SK-N-SH (cell line): Measurements from ENCODE around the gene VWA5B1. TPM values are rescaled to one million over a fixed set of nuclear protein-coding genes. Genes with fewer than 3 reads are reported as not detected.

Source experiments
- CTCF ChIA-PET: fragments of 300-600, 350-600 bp; formaldehyde crosslinking; extraction: SDS; loops from one replicate; lab custom pipeline; 2021; lab: Yijun Ruan, JAX
- POLR2A ChIA-PET: fragments of 350-600 bp; sonication (Branson Sonifier 250); formaldehyde crosslinking; extraction: SDS; loops from one replicate; lab custom pipeline; 2020; ENCODE audit warnings: antibody characterized with exemption, inconsistent platforms; lab: Yijun Ruan, JAX
- DNase-seq: peaks from one replicate; pipeline ENCODE4 v3.0.0; 2012
- H2AFZ ChIP-seq: fragments of 200-600 bp; sonication (generic); 2 replicates; pipeline ENCODE4 v1.8.1; 2016; ENCODE audit warnings: antibody characterized with exemption, mild to moderate bottlenecking, low read depth
- H3F3A ChIP-seq: fragments of 200-600 bp; sonication (generic); replicated peaks from 2 replicates; pipeline ENCODE3; 2016; ENCODE audit warnings: antibody characterized with exemption, mild to moderate bottlenecking; ENCODE audit not compliant: insufficient read depth
- H3K27ac ChIP-seq, 2 experiments: fragments of 200-500 bp in 1 of 2; fragments of 200-600 bp in 1 of 2; sonication (Bioruptor generic) in 1 of 2; sonication (generic), shearing (Covaris generic) in 1 of 2; 2 replicates each; pipeline versions ENCODE4 v1.5.1 to v1.6.1; 2014 to 2016; ENCODE audit warnings: low read depth in 2 of 2, inconsistent platforms in 1 of 2, low read length in 1 of 2, mild to moderate bottlenecking in 1 of 2, mixed read lengths in 1 of 2
- H3K27me3 ChIP-seq: fragments of 200-600 bp; sonication (generic), shearing (Covaris generic); 2 replicates; pipeline ENCODE4 v1.6.1; 2016; ENCODE audit warnings: mixed run types; ENCODE audit not compliant: insufficient read depth
- H3K36me3 ChIP-seq, 2 experiments: fragments of 200-500 bp in 1 of 2; fragments of 200-600 bp in 1 of 2; sonication (Bioruptor generic) in 1 of 2; sonication (generic) in 1 of 2; replicated peaks in 1 of 2; 2 replicates each; pipeline versions ENCODE3 to v1.5.1; 2014 to 2016; ENCODE audit warnings: low read length in 1 of 2, mild to moderate bottlenecking in 1 of 2; ENCODE audit not compliant: insufficient read depth in 2 of 2, control insufficient read depth in 1 of 2
- H3K4me1 ChIP-seq, 2 experiments: fragments of 200-500 bp in 1 of 2; fragments of 200-600 bp in 1 of 2; sonication (Bioruptor generic) in 1 of 2; sonication (generic), shearing (Covaris generic) in 1 of 2; 2 replicates each; pipeline versions ENCODE4 v1.5.1 to v1.6.1; 2014 to 2016; ENCODE audit warnings: low read depth in 1 of 2, low read length in 1 of 2, mixed run types in 1 of 2; ENCODE audit not compliant: insufficient read depth in 2 of 2, control insufficient read depth in 1 of 2
- H3K4me2 ChIP-seq: fragments of 200-600 bp; sonication (generic), shearing (Covaris generic); 2 replicates; pipeline ENCODE4 v1.6.1; 2017; ENCODE audit warnings: mixed run types
- H3K4me3 ChIP-seq, 2 experiments: fragments of 200-500 bp in 1 of 2; fragments of 200-600 bp in 1 of 2; sonication (Bioruptor generic) in 1 of 2; sonication (generic), shearing (Covaris generic) in 1 of 2; 2 replicates each; pipeline versions ENCODE4 v1.5.1 to v1.8.1; 2014 to 2016; ENCODE audit warnings: low read depth in 2 of 2, inconsistent platforms in 1 of 2, low read length in 1 of 2, mild to moderate bottlenecking in 1 of 2, mixed read lengths in 1 of 2, moderate library complexity in 1 of 2
- H3K79me2 ChIP-seq: fragments of 200-600 bp; sonication (generic); 2 replicates; pipeline ENCODE4 v1.8.1; 2017; ENCODE audit warnings: mild to moderate bottlenecking; ENCODE audit not compliant: insufficient read depth
- H3K9ac ChIP-seq: fragments of 200-600 bp; sonication (generic); 2 replicates; pipeline ENCODE4 v1.6.1; 2017; ENCODE audit warnings: mixed run types
- H3K9me2 ChIP-seq: fragments of 200-600 bp; sonication (generic); 2 replicates; pipeline ENCODE4 v1.6.1; 2017; ENCODE audit warnings: mixed run types
- H3K9me3 ChIP-seq: fragments of 200-600 bp; sonication (generic); 2 replicates; pipeline ENCODE4 v1.6.1; 2017; ENCODE audit warnings: mixed run types, mild to moderate bottlenecking, moderate library complexity
- H4K20me1 ChIP-seq: fragments of 200-600 bp; sonication (generic); 2 replicates; pipeline ENCODE4 v1.6.1; 2017; ENCODE audit warnings: mild to moderate bottlenecking, mixed run types; ENCODE audit not compliant: insufficient read depth
- EZH2phosphoT487 ChIP-seq: fragments of 200-600 bp; sonication (generic); IDR thresholded peaks from 2 replicates; pipeline ENCODE4 v1.6.1; 2017; ENCODE audit warnings: low read depth, mixed run types, mild to moderate bottlenecking, antibody characterized with exemption, moderate library complexity, borderline replicate concordance
- JUND ChIP-seq: IDR thresholded peaks from 2 replicates; pipeline ENCODE4 v1.4.0; 2012
- MEF2A ChIP-seq: IDR thresholded peaks from 2 replicates; pipeline ENCODE4 v1.4.0; 2012; ENCODE audit warnings: low read depth, borderline replicate concordance
- POLR2AphosphoS5 ChIP-seq: IDR thresholded peaks from 2 replicates; pipeline ENCODE4 v1.6.1; 2012; ENCODE audit warnings: low read depth, low read length
- TAF1 ChIP-seq: IDR thresholded peaks from 2 replicates; pipeline ENCODE4 v1.6.1; 2012; ENCODE audit warnings: low read depth, mild to moderate bottlenecking, low read length, moderate library complexity, borderline replicate concordance
- TEAD4 ChIP-seq: IDR thresholded peaks from 2 replicates; pipeline ENCODE4 v1.4.0; 2012; ENCODE audit warnings: mild to moderate bottlenecking, borderline replicate concordance; ENCODE audit not compliant: insufficient read depth
- WGBS: methylation state at CpG from one replicate; pipeline ENCODE4 v1.1.6; 2017; ENCODE audit warnings: low lambda C conversion rate; 5-methylcytosine and 5-hydroxymethylcytosine counted together
- polyA plus RNA-seq, 3 experiments: library from polyadenylated mRNA; depleted of rRNA; stranded (reverse); fragments of >200 nt; gene quantifications; 2 replicates each; pipeline ENCODE4 v1.2.3, GENCODE V29; 2012
- TF ChIP-seq, protein P1 (sequence below): fragments of 200-600 bp; sonication (generic); IDR thresholded peaks from 2 replicates; pipeline ENCODE4 v1.6.1; 2017; ENCODE audit warnings: antibody characterized with exemption, mild to moderate bottlenecking, moderate library complexity
- TF ChIP-seq, protein P2 (sequence below): IDR thresholded peaks from 2 replicates; pipeline ENCODE4 v1.4.0; 2012; ENCODE audit warnings: low read depth
- TF ChIP-seq, protein P3 (sequence below): IDR thresholded peaks from 2 replicates; pipeline ENCODE4 v1.4.0; 2012; ENCODE audit warnings: low read depth, borderline replicate concordance
- TF ChIP-seq, protein P4 (sequence below): IDR thresholded peaks from 2 replicates; pipeline ENCODE4; 2012
- TF ChIP-seq, protein P5 (sequence below): IDR thresholded peaks from 2 replicates; pipeline ENCODE4 v1.6.1; 2012; ENCODE audit warnings: mild to moderate bottlenecking, low read depth, low read length, moderate library complexity
- TF ChIP-seq, protein P6 (sequence below): fragments of 150-350 bp; IDR thresholded peaks from 2 replicates; pipeline ENCODE4 v1.6.1; 2016; ENCODE audit warnings: mild to moderate bottlenecking, low read depth, low read length

VWA5B1 gene
- polyA plus RNA-seq, 1 of the 3 experiments (the other 2 are of a cell fraction), result not detected

DNA sequence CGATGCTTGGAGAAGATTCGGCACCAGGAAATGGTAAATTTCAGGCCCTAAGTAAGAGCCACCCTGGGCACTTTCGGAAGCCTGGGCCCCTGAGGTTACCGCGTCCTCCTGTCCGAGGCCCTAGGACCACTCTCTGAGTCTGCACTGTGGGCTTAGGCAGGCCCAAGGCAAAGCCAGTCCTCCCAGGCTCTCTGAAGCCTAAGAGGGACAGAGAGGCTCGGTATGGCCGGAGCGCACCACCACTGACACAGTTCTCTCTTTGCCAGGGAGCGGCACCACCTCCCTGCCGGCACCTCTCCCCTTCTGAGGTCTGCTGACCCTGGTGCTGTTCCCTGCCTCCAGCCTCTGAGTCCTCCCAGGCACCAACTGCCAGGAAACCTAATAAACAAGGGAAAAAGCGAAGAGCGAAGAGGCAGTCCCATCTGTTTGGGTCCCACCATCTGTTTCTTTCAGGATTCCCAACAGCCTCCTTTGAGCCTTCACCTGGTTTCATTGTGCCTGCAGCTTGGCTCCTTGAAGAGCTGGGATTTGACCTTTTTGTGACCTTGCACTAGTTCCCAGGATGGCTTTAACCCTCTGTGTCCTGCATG lies 57.7 kb downstream of the VWA5B1 start:
- no peaks in the 10 kb centered on the region; the same call in 1 of the 2 replicates for H3K27me3 ChIP-seq
- WGBS, result 76% methylated on average over 2 of the region's 13 CpGs
- no peaks in the 10 kb centered on the region for H3K36me3 ChIP-seq
- H3K4me3 ChIP-seq, result no peak overlapping the region
- POLR2A ChIA-PET, result no interaction called here
- no peaks in the 10 kb centered on the region for H3F3A ChIP-seq
- TF ChIP-seq JUND (no peak), POLR2AphosphoS5 (no peak), TAF1 (no peak), MEF2A (no peak), TEAD4 (no peak), EZH2phosphoT487 (no peak)
- TF ChIP-seq, protein P1, sequence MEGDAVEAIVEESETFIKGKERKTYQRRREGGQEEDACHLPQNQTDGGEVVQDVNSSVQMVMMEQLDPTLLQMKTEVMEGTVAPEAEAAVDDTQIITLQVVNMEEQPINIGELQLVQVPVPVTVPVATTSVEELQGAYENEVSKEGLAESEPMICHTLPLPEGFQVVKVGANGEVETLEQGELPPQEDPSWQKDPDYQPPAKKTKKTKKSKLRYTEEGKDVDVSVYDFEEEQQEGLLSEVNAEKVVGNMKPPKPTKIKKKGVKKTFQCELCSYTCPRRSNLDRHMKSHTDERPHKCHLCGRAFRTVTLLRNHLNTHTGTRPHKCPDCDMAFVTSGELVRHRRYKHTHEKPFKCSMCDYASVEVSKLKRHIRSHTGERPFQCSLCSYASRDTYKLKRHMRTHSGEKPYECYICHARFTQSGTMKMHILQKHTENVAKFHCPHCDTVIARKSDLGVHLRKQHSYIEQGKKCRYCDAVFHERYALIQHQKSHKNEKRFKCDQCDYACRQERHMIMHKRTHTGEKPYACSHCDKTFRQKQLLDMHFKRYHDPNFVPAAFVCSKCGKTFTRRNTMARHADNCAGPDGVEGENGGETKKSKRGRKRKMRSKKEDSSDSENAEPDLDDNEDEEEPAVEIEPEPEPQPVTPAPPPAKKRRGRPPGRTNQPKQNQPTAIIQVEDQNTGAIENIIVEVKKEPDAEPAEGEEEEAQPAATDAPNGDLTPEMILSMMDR, result no peak
- TF ChIP-seq, protein P2, sequence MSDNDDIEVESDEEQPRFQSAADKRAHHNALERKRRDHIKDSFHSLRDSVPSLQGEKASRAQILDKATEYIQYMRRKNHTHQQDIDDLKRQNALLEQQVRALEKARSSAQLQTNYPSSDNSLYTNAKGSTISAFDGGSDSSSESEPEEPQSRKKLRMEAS, result no peak
- TF ChIP-seq, protein P3, sequence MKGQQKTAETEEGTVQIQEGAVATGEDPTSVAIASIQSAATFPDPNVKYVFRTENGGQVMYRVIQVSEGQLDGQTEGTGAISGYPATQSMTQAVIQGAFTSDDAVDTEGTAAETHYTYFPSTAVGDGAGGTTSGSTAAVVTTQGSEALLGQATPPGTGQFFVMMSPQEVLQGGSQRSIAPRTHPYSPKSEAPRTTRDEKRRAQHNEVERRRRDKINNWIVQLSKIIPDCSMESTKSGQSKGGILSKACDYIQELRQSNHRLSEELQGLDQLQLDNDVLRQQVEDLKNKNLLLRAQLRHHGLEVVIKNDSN, result no peak
- TF ChIP-seq, protein P4, sequence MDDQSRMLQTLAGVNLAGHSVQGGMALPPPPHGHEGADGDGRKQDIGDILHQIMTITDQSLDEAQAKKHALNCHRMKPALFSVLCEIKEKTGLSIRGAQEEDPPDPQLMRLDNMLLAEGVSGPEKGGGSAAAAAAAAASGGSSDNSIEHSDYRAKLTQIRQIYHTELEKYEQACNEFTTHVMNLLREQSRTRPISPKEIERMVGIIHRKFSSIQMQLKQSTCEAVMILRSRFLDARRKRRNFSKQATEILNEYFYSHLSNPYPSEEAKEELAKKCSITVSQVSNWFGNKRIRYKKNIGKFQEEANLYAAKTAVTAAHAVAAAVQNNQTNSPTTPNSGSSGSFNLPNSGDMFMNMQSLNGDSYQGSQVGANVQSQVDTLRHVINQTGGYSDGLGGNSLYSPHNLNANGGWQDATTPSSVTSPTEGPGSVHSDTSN, result no peak
- TF ChIP-seq, protein P5, sequence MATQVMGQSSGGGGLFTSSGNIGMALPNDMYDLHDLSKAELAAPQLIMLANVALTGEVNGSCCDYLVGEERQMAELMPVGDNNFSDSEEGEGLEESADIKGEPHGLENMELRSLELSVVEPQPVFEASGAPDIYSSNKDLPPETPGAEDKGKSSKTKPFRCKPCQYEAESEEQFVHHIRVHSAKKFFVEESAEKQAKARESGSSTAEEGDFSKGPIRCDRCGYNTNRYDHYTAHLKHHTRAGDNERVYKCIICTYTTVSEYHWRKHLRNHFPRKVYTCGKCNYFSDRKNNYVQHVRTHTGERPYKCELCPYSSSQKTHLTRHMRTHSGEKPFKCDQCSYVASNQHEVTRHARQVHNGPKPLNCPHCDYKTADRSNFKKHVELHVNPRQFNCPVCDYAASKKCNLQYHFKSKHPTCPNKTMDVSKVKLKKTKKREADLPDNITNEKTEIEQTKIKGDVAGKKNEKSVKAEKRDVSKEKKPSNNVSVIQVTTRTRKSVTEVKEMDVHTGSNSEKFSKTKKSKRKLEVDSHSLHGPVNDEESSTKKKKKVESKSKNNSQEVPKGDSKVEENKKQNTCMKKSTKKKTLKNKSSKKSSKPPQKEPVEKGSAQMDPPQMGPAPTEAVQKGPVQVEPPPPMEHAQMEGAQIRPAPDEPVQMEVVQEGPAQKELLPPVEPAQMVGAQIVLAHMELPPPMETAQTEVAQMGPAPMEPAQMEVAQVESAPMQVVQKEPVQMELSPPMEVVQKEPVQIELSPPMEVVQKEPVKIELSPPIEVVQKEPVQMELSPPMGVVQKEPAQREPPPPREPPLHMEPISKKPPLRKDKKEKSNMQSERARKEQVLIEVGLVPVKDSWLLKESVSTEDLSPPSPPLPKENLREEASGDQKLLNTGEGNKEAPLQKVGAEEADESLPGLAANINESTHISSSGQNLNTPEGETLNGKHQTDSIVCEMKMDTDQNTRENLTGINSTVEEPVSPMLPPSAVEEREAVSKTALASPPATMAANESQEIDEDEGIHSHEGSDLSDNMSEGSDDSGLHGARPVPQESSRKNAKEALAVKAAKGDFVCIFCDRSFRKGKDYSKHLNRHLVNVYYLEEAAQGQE, result no peak
- TF ChIP-seq, protein P6, sequence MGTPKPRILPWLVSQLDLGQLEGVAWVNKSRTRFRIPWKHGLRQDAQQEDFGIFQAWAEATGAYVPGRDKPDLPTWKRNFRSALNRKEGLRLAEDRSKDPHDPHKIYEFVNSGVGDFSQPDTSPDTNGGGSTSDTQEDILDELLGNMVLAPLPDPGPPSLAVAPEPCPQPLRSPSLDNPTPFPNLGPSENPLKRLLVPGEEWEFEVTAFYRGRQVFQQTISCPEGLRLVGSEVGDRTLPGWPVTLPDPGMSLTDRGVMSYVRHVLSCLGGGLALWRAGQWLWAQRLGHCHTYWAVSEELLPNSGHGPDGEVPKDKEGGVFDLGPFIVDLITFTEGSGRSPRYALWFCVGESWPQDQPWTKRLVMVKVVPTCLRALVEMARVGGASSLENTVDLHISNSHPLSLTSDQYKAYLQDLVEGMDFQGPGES, result no peak
- no peak overlapping the region for H3K27ac ChIP-seq
- no peaks in the 10 kb centered on the region for H3K9me3 ChIP-seq
- H3K4me2 ChIP-seq, result no peak overlapping the region
- no peak for DNase-seq
- peaks cover 0 to 9% of the 10 kb centered on the region in 2 experiments; a peak in 1 of 4 replicates for H3K4me1 ChIP-seq
- CTCF ChIA-PET, result interaction anchor here (1.4 kb wide), 1 partner anchor 13 kb away, joined by 3 read pairs; no protein-coding TSS in a partner anchor
- H3K9me2 ChIP-seq, result no peaks in the 10 kb centered on the region
- no peaks in the 10 kb centered on the region for H4K20me1 ChIP-seq
- no peak overlapping the region for H2AFZ ChIP-seq
- no peak overlapping the region for H3K9ac ChIP-seq
- no peaks in the 10 kb centered on the region for H3K79me2 ChIP-seq
